HepG2 (cell line): ENCODE results near the gene CITED4. TPM values are rescaled to one million over a fixed set of nuclear protein-coding genes. Genes with fewer than 3 reads are reported as not detected.

Experiments used
- ARHGAP35 ChIP-seq: sonication (generic); formaldehyde crosslinking; IDR thresholded peaks from 2 replicates; pipeline ENCODE4 v1.9.0; 2022; ENCODE audit warnings: mild to moderate bottlenecking, inconsistent platforms, moderate library complexity, missing genetic modification reagents, borderline replicate concordance
- CREB3 ChIP-seq: sonication (generic); formaldehyde crosslinking; IDR thresholded peaks from 2 replicates; pipeline ENCODE4 v1.5.0; 2020; ENCODE audit warnings: missing genetic modification reagents
- ELF3 ChIP-seq: IDR thresholded peaks from 2 replicates; pipeline ENCODE4 v1.6.1; 2016; ENCODE audit warnings: missing genetic modification reagents, missing compliant biosample characterization
- FOXO4 ChIP-seq: sonication (generic); formaldehyde crosslinking; conservative IDR thresholded peaks from 2 replicates; pipeline ENCODE4 v1.8.1; 2023; ENCODE audit warnings: missing genetic modification reagents
- GFI1 ChIP-seq: sonication (generic); formaldehyde crosslinking; IDR thresholded peaks from 2 replicates; pipeline ENCODE4 v1.5.0; 2020; ENCODE audit warnings: missing genetic modification reagents, mild to moderate bottlenecking, borderline replicate concordance
- HNF1A ChIP-seq, 2 experiments: sonication (generic) in 1 of 2; formaldehyde crosslinking in 1 of 2; IDR thresholded peaks; 2 replicates each; pipeline versions ENCODE4 v1.4.0 to v1.6.1; 2016 to 2020; ENCODE audit warnings: borderline replicate concordance in 1 of 2, low read depth in 1 of 2, mild to moderate bottlenecking in 1 of 2, missing genetic modification reagents in 1 of 2
- HNRNPH1 ChIP-seq: fragments of 200-400 bp; formaldehyde crosslinking; optimal IDR thresholded peaks from 2 replicates; pipeline ENCODE3; 2017; ENCODE audit warnings: mild to moderate bottlenecking, low read depth, low read length
- KDM2A ChIP-seq: sonication (generic); formaldehyde crosslinking; IDR thresholded peaks from 2 replicates; pipeline ENCODE4 v1.4.0; 2020; ENCODE audit warnings: low read depth, missing genetic modification reagents, borderline replicate concordance
- SP2 ChIP-seq: sonication (generic); formaldehyde crosslinking; IDR thresholded peaks from 2 replicates; pipeline ENCODE4 v1.5.1; 2020; ENCODE audit warnings: mild to moderate bottlenecking, missing genetic modification reagents
- USF2 ChIP-seq, 2 experiments: sonication (generic) in 1 of 2; formaldehyde crosslinking in 1 of 2; IDR thresholded peaks; 2 replicates each; pipeline versions ENCODE4 v1.5.1 to v1.6.1; 2011 to 2020; ENCODE audit warnings: borderline replicate concordance in 1 of 2, low read depth in 1 of 2, low read length in 1 of 2, mild to moderate bottlenecking in 1 of 2, missing genetic modification reagents in 1 of 2, moderate library complexity in 1 of 2
- ZBTB3 ChIP-seq: sonication (generic); formaldehyde crosslinking; IDR thresholded peaks from 2 replicates; pipeline ENCODE4 v1.4.0; 2020; ENCODE audit warnings: low read depth, mild to moderate bottlenecking, moderate library complexity, missing genetic modification reagents, borderline replicate concordance
- ZMYM3 ChIP-seq: sonication (generic); formaldehyde crosslinking; IDR thresholded peaks from 2 replicates; pipeline ENCODE4 v1.5.1; 2020; ENCODE audit warnings: mild to moderate bottlenecking, missing genetic modification reagents
- ZNF282 ChIP-seq: fragments of 450-650 bp; IDR thresholded peaks from 2 replicates; pipeline ENCODE4 v1.6.1; 2018; ENCODE audit not compliant: partially characterized antibody
- ZNF337 ChIP-seq: sonication (generic); formaldehyde crosslinking; IDR thresholded peaks from 2 replicates; pipeline ENCODE4 v1.5.1; 2020; ENCODE audit warnings: missing genetic modification reagents, low read depth, mild to moderate bottlenecking, borderline replicate concordance
- ZNF580 ChIP-seq: IDR thresholded peaks from 2 replicates; pipeline ENCODE4 v1.6.1; 2016; ENCODE audit warnings: low read depth, borderline replicate concordance
- ZNF598 ChIP-seq: sonication (generic); formaldehyde crosslinking; IDR thresholded peaks from 2 replicates; pipeline ENCODE4 v1.5.1; 2020; ENCODE audit warnings: mild to moderate bottlenecking, missing genetic modification reagents, borderline replicate concordance
- ZNF615 ChIP-seq: sonication (generic); formaldehyde crosslinking; IDR thresholded peaks from 2 replicates; pipeline ENCODE4 v1.5.0; 2020; ENCODE audit warnings: mild to moderate bottlenecking, missing genetic modification reagents, borderline replicate concordance
- polyA plus RNA-seq, 8 experiments: library from polyadenylated mRNA; depleted of rRNA in 3 of 8; stranded (reverse) in 7 of 8; unstranded in 1 of 8; fragments of >200 nt; fragmentation: Illumina TruSeq in 4 of 8; extraction: Trizol in 4 of 8; gene quantifications; 2 replicates each; pipeline versions ENCODE4 v1.2.1 to v1.2.3, GENCODE V29; 2011 to 2016; ENCODE audit warnings: low read depth in 4 of 8, missing spikeins in 1 of 8, mixed read lengths in 1 of 8; ENCODE audit not compliant: insufficient read depth in 1 of 8
- total RNA-seq, 5 experiments: library from RNA; depleted of rRNA; stranded (reverse); fragments of >200 nt; fragmentation: Illumina TruSeq; extraction: Trizol; gene quantifications; 2 replicates each; pipeline ENCODE4 v1.2.3, GENCODE V29; 2016; ENCODE audit warnings: low read depth in 1 of 5

CITED4 gene
- total and polyA plus RNA-seq, 2 of the 13 experiments (the other 11 are each of a cell fraction or from before 2014, with no cell fraction given) = 1.5 to 9.9 TPM

- TF ChIP-seq ZNF580 (CRISPR knock-in tag) (peak; percentile 71; the same call in 1 of the 2 replicates), KDM2A (CRISPR knock-in tag) (0 out of 2 replicates have a peak, but pooled peaks have one; percentile 34), ZBTB3 (CRISPR knock-in tag) (no peak), ZNF615 (no peak), CREB3 (CRISPR knock-in tag) (no peak; the same call in 1 of the 2 replicates), SP2 (CRISPR knock-in tag) (no peak), ZMYM3 (CRISPR knock-in tag) (peak; percentile 51), ZNF282 (no peak), USF2 (IDR thresholded peaks at IDR 0.05; ENCODE audit: low read depth, low read length) (no peak), USF2 (CRISPR knock-in tag; IDR thresholded peaks at IDR 0.05; ENCODE audit: borderline replicate concordance) (no peak), GFI1 (no peak), FOXO4 (no peak), HNF1A (IDR thresholded peaks at IDR 0.05; ENCODE audit: low read depth) (no peak), HNF1A (CRISPR knock-in tag; IDR thresholded peaks at IDR 0.05; ENCODE audit: borderline replicate concordance) (peak; percentile 44; the same call in 1 of the 2 replicates), HNRNPH1 (no peak), ELF3 (CRISPR knock-in tag) (0 out of 2 replicates have a peak, but pooled peaks have one; percentile 21), ARHGAP35 (CRISPR knock-in tag) (no peak), ZNF337 (0 out of 2 replicates have a peak, but pooled peaks have one; percentile 17), ZNF598 (CRISPR knock-in tag) (no peak)
These were observed at the start of gene CITED4 (continued) for GRCh38 chr1:40862008-40862863.
